Natural killer cell (primary cell): ENCODE data around the gene BICD1. TPM values are rescaled to one million over a fixed set of nuclear protein-coding genes. Genes with fewer than 3 reads are reported as not detected.

Experiments used
- ATAC-seq, 3 donors: fragments of 150-1000 bp in 2 of 3; fragments of 200-7000 bp in 1 of 3; cut with Tn5 transposase; 1 replicate in 1 of 3; 2 replicates in 2 of 3; pipeline ENCODE4 v1.10.0; 2021; ENCODE audit warnings: mild to moderate bottlenecking in 2 of 3, moderate library complexity in 2 of 3
- DNase-seq, 2 donors: peaks; one replicate each; pipeline versions ENCODE4 v3.0.0 to v3.0.0-alpha.2; 2013 to 2021; ENCODE audit warnings: mixed read lengths in 1 of 2
- H3K27ac ChIP-seq: one replicate; pipeline ENCODE4 v1.5.1; 2013; ENCODE audit warnings: mild to moderate bottlenecking, low read length
- H3K27me3 ChIP-seq: one replicate; pipeline ENCODE4 v1.6.1; 2013; ENCODE audit warnings: low read length; ENCODE audit not compliant: control insufficient read depth, insufficient read depth
- H3K36me3 ChIP-seq: one replicate; pipeline ENCODE4 v1.6.1; 2013; ENCODE audit warnings: low read length; ENCODE audit not compliant: control insufficient read depth, insufficient read depth
- H3K4me1 ChIP-seq: one replicate; pipeline ENCODE4 v1.6.1; 2013; ENCODE audit warnings: low read length; ENCODE audit not compliant: control insufficient read depth, insufficient read depth
- H3K4me3 ChIP-seq: one replicate; pipeline ENCODE4 v1.5.1; 2013; ENCODE audit warnings: low read length
- H3K9me3 ChIP-seq: one replicate; pipeline ENCODE4 v1.6.1; 2013; ENCODE audit warnings: low read length; ENCODE audit not compliant: control insufficient read depth, insufficient read depth
- H3K27ac Mint-ChIP-seq, 2 donors: one replicate each; pipeline ENCODE4 v1.8.0; 2022; ENCODE audit warnings: mild to moderate bottlenecking in 2 of 2, mixed read lengths in 2 of 2, moderate library complexity in 1 of 2
- H3K27me3 Mint-ChIP-seq, 2 donors: one replicate each; pipeline ENCODE4 v1.8.0; 2022; ENCODE audit warnings: low read depth in 2 of 2, mixed read lengths in 2 of 2
- H3K36me3 Mint-ChIP-seq: one replicate; pipeline ENCODE4 v1.8.0; 2022; ENCODE audit warnings: mixed read lengths
- H3K4me1 Mint-ChIP-seq, 2 donors: one replicate each; pipeline ENCODE4 v1.8.0; 2022; ENCODE audit warnings: mixed read lengths in 2 of 2
- H3K4me3 Mint-ChIP-seq: one replicate; pipeline ENCODE4 v1.8.0; 2022; ENCODE audit warnings: mild to moderate bottlenecking, moderate library complexity, mixed read lengths
- H3K9me3 Mint-ChIP-seq, 2 donors: one replicate each; pipeline ENCODE4 v1.8.0; 2022; ENCODE audit warnings: mixed read lengths in 2 of 2
- CTCF ChIP-seq: fragments of 200-600 bp; IDR thresholded peaks from one replicate; pipeline ENCODE4 v1.8.0; 2022; ENCODE audit warnings: antibody characterized with exemption
- WGBS: methylation state at CpG from one replicate; pipeline ENCODE4 v1.1.7; 2013; ENCODE audit warnings: missing lambda C conversion rate; ENCODE audit not compliant: insufficient coverage; 5-methylcytosine and 5-hydroxymethylcytosine counted together
- intact Hi-C: fragments of 100-400 bp; cut with micrococcal nuclease; formaldehyde crosslinking; loops from one replicate; pipeline ENCODE4 v1.14.2; 2022
- total RNA-seq, 4 donors: library from RNA; stranded (reverse); fragments of 120-200 nt in 1 of 4; gene quantifications; one replicate each; pipeline versions ENCODE4 v1.2.3 to v1.2.4, GENCODE V29; 2013 to 2022

Gene BICD1
- total RNA-seq, 3 donors from 2014 or later (not counting 1 experiment from before 2014, with no cell fraction given): 10.0 to 16.0 (median 15.5) TPM

DNA sequence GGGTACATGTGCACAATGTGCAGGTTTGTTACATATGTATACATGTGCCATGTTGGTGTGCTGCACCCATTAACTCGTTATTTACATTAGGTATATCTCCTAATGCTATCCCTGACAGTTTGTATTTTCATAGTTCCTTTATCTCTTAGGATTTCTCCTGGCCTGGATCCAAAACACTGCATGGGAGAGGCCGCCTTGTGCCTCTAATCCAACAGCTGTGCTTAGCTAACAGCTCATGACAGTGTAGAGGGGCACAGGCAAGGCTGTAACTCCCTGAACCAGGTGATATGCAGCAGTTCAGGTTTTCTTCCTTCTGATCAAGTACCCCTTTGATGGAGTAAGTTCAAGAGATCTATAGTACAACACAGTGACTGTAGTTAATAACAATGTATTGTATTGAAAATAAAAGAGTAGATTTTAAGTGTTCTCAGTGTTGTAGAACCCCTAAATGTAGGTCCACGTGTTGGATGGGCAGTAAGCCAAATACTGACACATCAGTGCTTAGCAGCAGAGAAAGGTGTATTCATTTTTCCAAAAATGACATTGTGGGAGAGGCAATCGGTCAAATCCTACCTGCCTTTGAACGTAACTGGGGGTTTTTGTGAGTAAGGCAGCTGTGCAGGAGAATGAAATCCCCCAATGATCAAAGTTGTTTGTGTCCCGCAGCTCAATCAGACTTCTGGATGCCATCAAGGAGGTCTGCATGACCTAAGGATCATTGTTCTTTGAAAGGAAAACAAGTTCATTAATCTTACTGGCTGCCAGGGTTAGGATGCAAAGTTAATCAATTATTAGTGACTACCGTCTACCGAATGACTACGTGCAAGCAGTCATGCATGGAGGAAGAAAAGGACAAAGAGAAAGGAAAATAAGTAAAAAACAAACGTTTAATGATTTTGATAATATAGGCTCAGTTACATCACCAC is 203.4 kb downstream of the BICD1 start:
- TF ChIP-seq CTCF: no peak
- Histone ChIP-seq H3K4me3 (no peak overlapping the region), H3K27ac (no peak overlapping the region), H3K36me3 (peaks cover 2% of the 10 kb centered on the region), H3K27me3 (no peaks in the 10 kb centered on the region), H3K4me1 (no peaks in the 10 kb centered on the region), H3K9me3 (no peaks in the 10 kb centered on the region)
- ATAC-seq: no peak
- 92% methylated on average over 8 of the region's 10 CpGs for WGBS
- H3K4me3 Mint-ChIP-seq: no peak overlapping the region
- no peak overlapping the region for H3K27ac Mint-ChIP-seq
- no peaks in the 10 kb centered on the region for H3K36me3 Mint-ChIP-seq
- no peak for DNase-seq
- no peaks in the 10 kb centered on the region for H3K4me1 Mint-ChIP-seq
- no peaks in the 10 kb centered on the region for H3K9me3 Mint-ChIP-seq
- intact Hi-C loops: loop anchor here (5.0 kb wide), 2 partner anchors 658 to 908 kb away; no protein-coding TSS in a partner anchor
- no peaks in the 10 kb centered on the region for H3K27me3 Mint-ChIP-seq

GRCh38 chr12:32312049-32312670 is 205.5 kb downstream of the BICD1 start:
- peak in 1 of 2 donors; percentile 71 for DNase-seq
- peak; percentile 48 to 59 (median 57) for ATAC-seq
- Histone ChIP-seq H3K4me3 (no peak overlapping the region), H3K27me3 (no peaks in the 10 kb centered on the region), H3K9me3 (no peaks in the 10 kb centered on the region), H3K27ac (no peak overlapping the region), H3K36me3 (no peaks in the 10 kb centered on the region), H3K4me1 (no peaks in the 10 kb centered on the region)
- Mint-ChIP-seq H3K27ac (no peak overlapping the region), H3K27me3 (no peaks in the 10 kb centered on the region), H3K36me3 (no peaks in the 10 kb centered on the region), H3K4me1 (no peaks in the 10 kb centered on the region), H3K4me3 (no peak overlapping the region), H3K9me3 (no peaks in the 10 kb centered on the region)
- intact Hi-C loops: loop anchor here (1.0 to 2.0 kb wide), 2 partner anchors 252 to 629 kb away; no protein-coding TSS in a partner anchor
- peak; percentile 58 for TF ChIP-seq CTCF
- WGBS: 100% methylated on average over 2 of the region's 2 CpGs

DNA sequence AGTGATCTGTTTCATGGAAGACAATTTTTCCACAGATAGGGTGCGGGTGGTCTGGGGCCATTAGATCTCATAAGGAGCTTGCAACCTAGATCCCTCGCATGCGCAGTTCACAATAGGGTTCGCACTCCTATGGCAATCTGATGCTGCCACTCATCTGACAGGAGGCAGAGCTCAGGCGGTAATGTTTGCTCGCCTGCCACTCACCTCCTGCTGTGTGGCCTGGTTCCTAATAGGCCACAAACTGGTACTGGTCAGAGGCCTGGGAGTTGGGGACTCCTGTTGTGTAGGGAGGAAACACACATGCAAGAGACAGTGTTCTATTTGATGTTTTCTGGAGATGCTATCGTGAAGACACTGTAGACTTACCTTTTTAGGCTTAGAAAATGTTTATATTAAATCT is 215.7 kb downstream of the BICD1 start:
- no peaks in the 10 kb centered on the region for H3K36me3 ChIP-seq
- H3K27me3 Mint-ChIP-seq: no peaks in the 10 kb centered on the region
- ATAC-seq (no peak), DNase-seq (no peak)
- H3K4me1 Mint-ChIP-seq: no peaks in the 10 kb centered on the region
- no peaks in the 10 kb centered on the region for H3K9me3 Mint-ChIP-seq
- no peaks in the 10 kb centered on the region for H3K4me1 ChIP-seq
- no peaks in the 10 kb centered on the region for H3K9me3 ChIP-seq
- H3K27me3 ChIP-seq: no peaks in the 10 kb centered on the region
- H3K4me3 ChIP-seq: no peak overlapping the region
- intact Hi-C loops: no loop called here
- H3K36me3 Mint-ChIP-seq: no peaks in the 10 kb centered on the region
- no peak for TF ChIP-seq CTCF
- no peak overlapping the region for H3K4me3 Mint-ChIP-seq
- no peak overlapping the region for H3K27ac Mint-ChIP-seq
- WGBS: 97% methylated on average over 6 of the region's 7 CpGs
- H3K27ac ChIP-seq: no peak overlapping the region
